ENCODE data around the gene TOR3A.

- TF ChIP-seq CTCF (IDR thresholded peaks at IDR 0.05 in 2 of 3, conservative IDR thresholded peaks at IDR 0.05 in 1 of 3; ENCODE audit: borderline replicate concordance in 1 of 3, insufficient read depth in 1 of 3, low read depth in 2 of 3, low read length in 2 of 3), result no peak
- TF ChIP-seq POLR2AphosphoS5 (IDR thresholded peaks at IDR 0.05; ENCODE audit: low read depth, low read length), result no peak
- no peak for TF ChIP-seq CEBPB (IDR thresholded peaks at IDR 0.05; ENCODE audit: low read depth)
- no peak for TF ChIP-seq EZH2 (IDR thresholded peaks at IDR 0.05)
- no peak for TF ChIP-seq YY1 (IDR thresholded peaks at IDR 0.05; ENCODE audit: extremely low read depth, insufficient replicate concordance, low read depth, low read length)
- TF ChIP-seq TCF7L2 (IDR thresholded peaks at IDR 0.05; ENCODE audit: borderline replicate concordance, extremely low read depth, insufficient read depth, insufficient read length), result no peak
- no peak for TF ChIP-seq ZFX (IDR thresholded peaks at IDR 0.05)
- TF ChIP-seq ATF3 (IDR thresholded peaks at IDR 0.05), result no peak
- TF ChIP-seq ZNF274 (IDR thresholded peaks at IDR 0.05; ENCODE audit: low read depth, low read length), result no peak
- TF ChIP-seq RAD21 (IDR thresholded peaks at IDR 0.05; ENCODE audit: low read depth), result no peak
Measured at GRCh38 chr1:179104611-179105250, 22.9 kb downstream of the TOR3A start.

All from HCT116 (cell line).